ENCODE measurements around the gene FES. TPM values are rescaled to one million over a fixed set of nuclear protein-coding genes. Genes with fewer than 3 reads are reported as not detected.

FES gene
- total and polyA plus RNA-seq, 2 of the 13 experiments (the other 11 are each of a cell fraction or from before 2014, with no cell fraction given) = 4.0 to 9.5 TPM

DNA sequence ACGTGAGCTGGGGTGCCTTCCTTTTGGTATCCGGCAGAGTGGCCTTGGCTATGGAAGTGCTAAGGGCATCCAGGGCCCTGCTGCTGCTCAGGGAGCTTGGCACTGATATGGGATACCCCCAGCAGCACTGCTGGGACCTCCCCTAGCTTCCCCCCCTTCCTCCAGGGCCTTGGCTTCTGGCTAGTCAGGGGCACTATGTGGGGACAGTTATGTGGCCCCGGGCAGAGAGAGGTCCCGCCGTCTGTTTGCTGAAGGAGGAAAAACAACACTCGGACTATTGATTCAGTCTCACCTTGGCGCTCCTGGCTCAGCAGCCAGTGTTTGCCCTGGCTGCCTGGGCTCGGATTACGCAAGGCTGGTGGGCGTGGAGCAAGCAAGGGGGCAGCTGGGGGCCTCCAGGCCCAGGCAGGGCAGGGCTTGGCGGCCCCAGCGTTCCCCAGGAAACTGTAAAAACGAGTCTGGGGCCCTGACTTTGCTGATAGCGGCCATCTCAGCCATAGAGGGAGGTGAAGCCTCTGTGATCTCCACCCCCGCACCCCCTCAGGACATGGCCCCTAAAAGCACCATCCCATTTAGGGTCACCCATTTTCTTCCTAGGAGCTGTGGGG, 10.2 kb upstream of the FES start (continued):
- TF ChIP-seq, protein P1, sequence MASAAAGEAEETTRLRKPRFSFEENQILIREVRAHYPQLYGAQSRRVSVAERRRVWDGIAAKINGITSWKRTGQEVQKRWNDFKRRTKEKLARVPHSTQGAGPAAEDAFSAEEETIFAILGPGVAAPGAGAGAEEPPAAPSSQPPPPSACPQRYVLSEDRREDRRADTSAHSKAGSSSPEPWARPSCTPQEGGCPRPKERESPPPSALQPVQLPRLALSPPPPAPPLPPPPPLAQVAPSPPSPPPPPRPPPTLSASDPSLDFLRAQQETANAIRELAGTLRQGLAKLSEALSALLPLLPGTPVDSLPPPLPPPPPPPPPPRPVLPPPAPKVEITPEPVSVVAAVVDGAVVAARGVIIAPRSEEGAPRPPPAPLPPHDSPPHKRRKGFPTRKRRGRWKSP (CRISPR knock-in tag; IDR thresholded peaks at IDR 0.05) = peak; percentile 85; the same call in 1 of the 2 replicates
- TF ChIP-seq ZNF18 (CRISPR knock-in tag; IDR thresholded peaks at IDR 0.05; ENCODE audit: insufficient replicate concordance) (no peak), ZNF205 (CRISPR knock-in tag; IDR thresholded peaks at IDR 0.05) (peak; percentile 98), MTF1 (CRISPR knock-in tag; IDR thresholded peaks at IDR 0.05) (no peak), NR2F6 (IDR thresholded peaks at IDR 0.05) (peak; percentile 98), NR2F6 (CRISPR knock-in tag; IDR thresholded peaks at IDR 0.05) (peak; percentile 98), KDM5B (CRISPR knock-in tag; IDR thresholded peaks at IDR 0.05; ENCODE audit: borderline replicate concordance) (peak; percentile 60; the same call in 1 of the 2 replicates), ZFY (CRISPR knock-in tag; IDR thresholded peaks at IDR 0.05) (peak; percentile 77), ZXDC (CRISPR knock-in tag; IDR thresholded peaks at IDR 0.05) (peak; percentile 83; the same call in 1 of the 2 replicates), ZNF317 (CRISPR knock-in tag; IDR thresholded peaks at IDR 0.05) (peak; percentile 64), REL (CRISPR knock-in tag; conservative IDR thresholded peaks at IDR 0.05) (peak; percentile 83), ZNF749 (CRISPR knock-in tag; IDR thresholded peaks at IDR 0.05; ENCODE audit: borderline replicate concordance) (peak; percentile 81; the same call in 1 of the 2 replicates), ZNF614 (CRISPR knock-in tag; IDR thresholded peaks at IDR 0.05; ENCODE audit: borderline replicate concordance) (peak; percentile 80; the same call in 1 of the 2 replicates), ZNF414 (CRISPR knock-in tag; IDR thresholded peaks at IDR 0.05) (peak; percentile 89; the same call in 1 of the 2 replicates)
- TF ChIP-seq, protein P2, sequence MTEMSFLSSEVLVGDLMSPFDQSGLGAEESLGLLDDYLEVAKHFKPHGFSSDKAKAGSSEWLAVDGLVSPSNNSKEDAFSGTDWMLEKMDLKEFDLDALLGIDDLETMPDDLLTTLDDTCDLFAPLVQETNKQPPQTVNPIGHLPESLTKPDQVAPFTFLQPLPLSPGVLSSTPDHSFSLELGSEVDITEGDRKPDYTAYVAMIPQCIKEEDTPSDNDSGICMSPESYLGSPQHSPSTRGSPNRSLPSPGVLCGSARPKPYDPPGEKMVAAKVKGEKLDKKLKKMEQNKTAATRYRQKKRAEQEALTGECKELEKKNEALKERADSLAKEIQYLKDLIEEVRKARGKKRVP (CRISPR knock-in tag; IDR thresholded peaks at IDR 0.05) = peak in 1 of 2 experiments; percentile 94; a peak in 2 of 4 replicates
- TF ChIP-seq, protein P3, sequence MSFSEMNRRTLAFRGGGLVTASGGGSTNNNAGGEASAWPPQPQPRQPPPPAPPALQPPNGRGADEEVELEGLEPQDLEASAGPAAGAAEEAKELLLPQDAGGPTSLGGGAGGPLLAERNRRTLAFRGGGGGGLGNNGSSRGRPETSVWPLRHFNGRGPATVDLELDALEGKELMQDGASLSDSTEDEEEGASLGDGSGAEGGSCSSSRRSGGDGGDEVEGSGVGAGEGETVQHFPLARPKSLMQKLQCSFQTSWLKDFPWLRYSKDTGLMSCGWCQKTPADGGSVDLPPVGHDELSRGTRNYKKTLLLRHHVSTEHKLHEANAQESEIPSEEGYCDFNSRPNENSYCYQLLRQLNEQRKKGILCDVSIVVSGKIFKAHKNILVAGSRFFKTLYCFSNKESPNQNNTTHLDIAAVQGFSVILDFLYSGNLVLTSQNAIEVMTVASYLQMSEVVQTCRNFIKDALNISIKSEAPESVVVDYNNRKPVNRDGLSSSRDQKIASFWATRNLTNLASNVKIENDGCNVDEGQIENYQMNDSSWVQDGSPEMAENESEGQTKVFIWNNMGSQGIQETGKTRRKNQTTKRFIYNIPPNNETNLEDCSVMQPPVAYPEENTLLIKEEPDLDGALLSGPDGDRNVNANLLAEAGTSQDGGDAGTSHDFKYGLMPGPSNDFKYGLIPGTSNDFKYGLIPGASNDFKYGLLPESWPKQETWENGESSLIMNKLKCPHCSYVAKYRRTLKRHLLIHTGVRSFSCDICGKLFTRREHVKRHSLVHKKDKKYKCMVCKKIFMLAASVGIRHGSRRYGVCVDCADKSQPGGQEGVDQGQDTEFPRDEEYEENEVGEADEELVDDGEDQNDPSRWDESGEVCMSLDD (CRISPR knock-in tag; IDR thresholded peaks at IDR 0.05; ENCODE audit: borderline replicate concordance) = peak; percentile 92; the same call in 1 of the 2 replicates

Measured in HepG2 (cell line).